ENCODE data around the gene RANBP9. TPM values are rescaled to one million over a fixed set of nuclear protein-coding genes. Genes with fewer than 3 reads are reported as not detected.

Gene RANBP9
- total and polyA plus RNA-seq, 8 donors = 13.1 to 51.4 (median 19.8) TPM

- H3K4me3 ChIP-seq = no peak overlapping the region
- 91 to 97% (median 93%) methylated on average over 4 of the region's 4 CpGs for WGBS, 5 donors
- no peak overlapping the region for H3K27ac ChIP-seq
- intact Hi-C loops (cut with DNase I; ENCODE audit: low total_unique reads) = no loop called here
- TF ChIP-seq CTCF (IDR thresholded peaks at IDR 0.05) (no peak), EP300 (IDR thresholded peaks at IDR 0.05) (no peak), POLR2AphosphoS5 (IDR thresholded peaks at IDR 0.05) (no peak), POLR2A (IDR thresholded peaks at IDR 0.05) (no peak)
- no peaks in the 10 kb centered on the region for H3K27me3 ChIP-seq
- H3K36me3 ChIP-seq = peaks cover 0 to 58% (median 46%) of the 10 kb centered on the region in 4 donors
- H3K9me3 ChIP-seq = no peaks in the 10 kb centered on the region
- DNase-seq = no peak
- H3K4me1 ChIP-seq = no peaks in the 10 kb centered on the region
These were observed 106.0 kb downstream of the RANBP9 start for GRCh38 chr6:13605634-13606033.

GRCh38 chr6:13604546-13605416 lies 106.9 kb downstream of the RANBP9 start:
- intact Hi-C loops (cut with DNase I; ENCODE audit: low total_unique reads) = no loop called here

GRCh38 chr6:13604135-13604534 lies 107.5 kb downstream of the RANBP9 start:
- Histone ChIP-seq H3K4me1 (no peaks in the 10 kb centered on the region), H3K4me3 (no peak overlapping the region), H3K27me3 (no peaks in the 10 kb centered on the region), H3K27ac (no peak overlapping the region), H3K9me3 (no peaks in the 10 kb centered on the region), H3K36me3 (peaks cover 0 to 66% (median 59%) of the 10 kb centered on the region in 4 donors)
- intact Hi-C loops (cut with DNase I; ENCODE audit: low total_unique reads) = no loop called here
- 84 to 93% (median 86%) methylated on average over 4 of the region's 4 CpGs for WGBS, 5 donors
- TF ChIP-seq EP300 (IDR thresholded peaks at IDR 0.05) (no peak), POLR2A (IDR thresholded peaks at IDR 0.05) (no peak), POLR2AphosphoS5 (IDR thresholded peaks at IDR 0.05) (no peak), CTCF (IDR thresholded peaks at IDR 0.05) (no peak)
- no peak for DNase-seq

More at GRCh38 chr6:13604546-13605416, 106.9 kb downstream of the RANBP9 start:
- H3K4me1 ChIP-seq = no peaks in the 10 kb centered on the region
- H3K27ac ChIP-seq = no peak overlapping the region
- H3K27me3 ChIP-seq = no peaks in the 10 kb centered on the region
- H3K4me3 ChIP-seq = no peak overlapping the region
- TF ChIP-seq EP300 (IDR thresholded peaks at IDR 0.05) (no peak), POLR2A (IDR thresholded peaks at IDR 0.05) (no peak), CTCF (IDR thresholded peaks at IDR 0.05) (no peak), POLR2AphosphoS5 (IDR thresholded peaks at IDR 0.05) (no peak)
- no peaks in the 10 kb centered on the region for H3K9me3 ChIP-seq
- WGBS, 5 donors = 59 to 74% (median 67%) methylated on average over 2 of the region's 2 CpGs
- DNase-seq = no peak
- H3K36me3 ChIP-seq = peaks cover 0 to 60% (median 54%) of the 10 kb centered on the region in 4 donors

GRCh38 chr6:13600036-13600435 lies 111.6 kb downstream of the RANBP9 start:
- Histone ChIP-seq H3K9me3 (no peaks in the 10 kb centered on the region), H3K4me1 (no peaks in the 10 kb centered on the region), H3K4me3 (no peak overlapping the region), H3K36me3 (peaks cover 0 to 95% (median 89%) of the 10 kb centered on the region in 4 donors), H3K27ac (no peak overlapping the region), H3K27me3 (no peaks in the 10 kb centered on the region)
- 91 to 95% (median 91%) methylated on average over 6 of the region's 6 CpGs for whole genome bisulfite sequencing, 5 donors
- TF ChIP-seq POLR2AphosphoS5 (IDR thresholded peaks at IDR 0.05) (no peak), POLR2A (IDR thresholded peaks at IDR 0.05) (no peak), CTCF (IDR thresholded peaks at IDR 0.05) (no peak), EP300 (IDR thresholded peaks at IDR 0.05) (no peak)
- intact Hi-C loops (cut with DNase I; ENCODE audit: low total_unique reads) = no loop called here
- no peak for DNase-seq
